ENCODE results near the gene SPATA45.
"Not testable (repeated sequence)": the region's sequence is repeated elsewhere in the genome, so short reads cannot be mapped to it uniquely, and the experiment has no call there.

SPATA45 gene

GRCh38 chr1:212847549-212847948, at the start of gene SPATA45:
SPATA45 (minus strand) TSS chr1:212847649; CDS start chr1:212836149, 11,500 bp downstream.
- TF ChIP-seq POLR2A (IDR thresholded peaks at IDR 0.05; ENCODE audit: low read depth, low read length): no peak
- FAIRE-seq (no peak), DNase-seq (ENCODE audit: insufficient read length, low spot score) (no peak)

- no peak for TF ChIP-seq POLR2A (IDR thresholded peaks at IDR 0.05; ENCODE audit: low read depth, low read length)
- FAIRE-seq: no peak
- DNase-seq (ENCODE audit: insufficient read length, low spot score): no peak
Observed at GRCh38 chr1:212892108-212892507, 44.7 kb upstream of the SPATA45 start.

- DNase-seq (ENCODE audit: insufficient read length, low spot score) (no peak), FAIRE-seq (peak; percentile 50)
- TF ChIP-seq POLR2A (IDR thresholded peaks at IDR 0.05; ENCODE audit: low read depth, low read length): no peak
Observed at GRCh38 chr1:212884592-212884991, 37.1 kb upstream of the SPATA45 start.

- FAIRE-seq (no peak), DNase-seq (ENCODE audit: insufficient read length, low spot score) (no peak)
- no peak for TF ChIP-seq POLR2A (IDR thresholded peaks at IDR 0.05; ENCODE audit: low read depth, low read length)
Observed at GRCh38 chr1:212879947-212880690, 32.7 kb upstream of the SPATA45 start.

- TF ChIP-seq POLR2A (IDR thresholded peaks at IDR 0.05; ENCODE audit: low read depth, low read length): no peak
- FAIRE-seq (no peak), DNase-seq (ENCODE audit: insufficient read length, low spot score) (no peak)
Observed at GRCh38 chr1:212878418-212878817, 31.0 kb upstream of the SPATA45 start.

GRCh38 chr1:212873518-212873917, 26.1 kb upstream of the SPATA45 start:
- no peak for DNase-seq (ENCODE audit: insufficient read length, low spot score)
- no peak for FAIRE-seq

GRCh38 chr1:212871976-212872375, 24.5 kb upstream of the SPATA45 start:
- no peak for TF ChIP-seq POLR2A (IDR thresholded peaks at IDR 0.05; ENCODE audit: low read depth, low read length)
- DNase-seq (ENCODE audit: insufficient read length, low spot score) (no peak), FAIRE-seq (no peak)

More at GRCh38 chr1:212873518-212873917, 26.1 kb upstream of the SPATA45 start:
- no peak for TF ChIP-seq POLR2A (IDR thresholded peaks at IDR 0.05; ENCODE audit: low read depth, low read length)

GRCh38 chr1:212867192-212867591, 19.7 kb upstream of the SPATA45 start:
- DNase-seq (ENCODE audit: insufficient read length, low spot score): no peak
- no peak for FAIRE-seq
- no peak for TF ChIP-seq POLR2A (IDR thresholded peaks at IDR 0.05; ENCODE audit: low read depth, low read length)

GRCh38 chr1:212864201-212864600, 16.8 kb upstream of the SPATA45 start:
- FAIRE-seq (no peak), DNase-seq (ENCODE audit: insufficient read length, low spot score) (no peak)
- no peak for TF ChIP-seq POLR2A (IDR thresholded peaks at IDR 0.05; ENCODE audit: low read depth, low read length)

GRCh38 chr1:212863345-212863744, 15.9 kb upstream of the SPATA45 start:
- not testable (repeated sequence) for FAIRE-seq; DNase-seq (ENCODE audit: insufficient read length, low spot score)

- TF ChIP-seq POLR2A (IDR thresholded peaks at IDR 0.05; ENCODE audit: low read depth, low read length): no peak
- DNase-seq (ENCODE audit: insufficient read length, low spot score): no peak
- no peak for FAIRE-seq
Observed at GRCh38 chr1:212862111-212862690, 14.8 kb upstream of the SPATA45 start.

GRCh38 chr1:212860713-212861581, 13.5 kb upstream of the SPATA45 start:
- no peak for FAIRE-seq
- TF ChIP-seq POLR2A (IDR thresholded peaks at IDR 0.05; ENCODE audit: low read depth, low read length): no peak
- DNase-seq (ENCODE audit: insufficient read length, low spot score): no peak

- no peak for TF ChIP-seq POLR2A (IDR thresholded peaks at IDR 0.05; ENCODE audit: low read depth, low read length)
- DNase-seq (ENCODE audit: insufficient read length, low spot score) (peak; percentile 7), FAIRE-seq (no peak)
Observed at GRCh38 chr1:212858461-212859265, 11.2 kb upstream of the SPATA45 start.

Data from H54 (cell line).